ENCODE measurements around the gene PADI6.
A peak's percentile ranks its signal among the peaks of the same experiment; 100 is the strongest.
"Not testable (repeated sequence)": the region's sequence is repeated elsewhere in the genome, so short reads cannot be mapped to it uniquely, and the experiment has no call there.

PADI6 gene

GRCh38 chr1:17371896-17372295 lies at the start of gene PADI6:
TSS of gene PADI6 (plus strand) at chr1:17372196. CDS start at chr1:17372246, 50 bp downstream.
- DNase-seq, result no peak

GRCh38 chr1:17328855-17329254 lies 43.1 kb upstream of the PADI6 start:
- DNase-seq, result no peak

DNA sequence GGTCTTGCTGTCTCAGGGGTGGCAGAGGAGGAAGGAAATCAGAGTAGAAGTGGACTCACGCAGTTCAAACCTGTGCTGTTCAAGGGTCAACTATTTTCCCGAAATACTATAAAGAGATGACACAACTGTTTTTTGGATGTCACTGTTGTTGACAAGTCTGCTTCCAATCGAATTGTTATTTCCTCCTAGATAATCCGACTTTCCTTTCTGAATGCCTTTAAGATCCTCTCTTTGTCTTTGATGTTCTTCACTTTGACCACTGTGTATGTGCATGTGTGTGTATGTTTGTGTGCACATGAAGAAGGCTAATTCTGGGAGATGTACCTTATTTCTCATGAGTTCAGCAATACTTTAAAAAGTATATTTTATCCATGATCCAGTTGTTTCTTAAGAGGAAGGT lies 42.4 kb upstream of the PADI6 start:
- DNase-seq, result no peak

- DNase-seq, result no peak
Observed at GRCh38 chr1:17330856-17331255, 41.1 kb upstream of the PADI6 start.

- no peak for DNase-seq
Observed at GRCh38 chr1:17333081-17333480, 38.9 kb upstream of the PADI6 start.

GRCh38 chr1:17335821-17336710 lies 35.9 kb upstream of the PADI6 start:
- DNase-seq, result peak; percentile 31

DNA sequence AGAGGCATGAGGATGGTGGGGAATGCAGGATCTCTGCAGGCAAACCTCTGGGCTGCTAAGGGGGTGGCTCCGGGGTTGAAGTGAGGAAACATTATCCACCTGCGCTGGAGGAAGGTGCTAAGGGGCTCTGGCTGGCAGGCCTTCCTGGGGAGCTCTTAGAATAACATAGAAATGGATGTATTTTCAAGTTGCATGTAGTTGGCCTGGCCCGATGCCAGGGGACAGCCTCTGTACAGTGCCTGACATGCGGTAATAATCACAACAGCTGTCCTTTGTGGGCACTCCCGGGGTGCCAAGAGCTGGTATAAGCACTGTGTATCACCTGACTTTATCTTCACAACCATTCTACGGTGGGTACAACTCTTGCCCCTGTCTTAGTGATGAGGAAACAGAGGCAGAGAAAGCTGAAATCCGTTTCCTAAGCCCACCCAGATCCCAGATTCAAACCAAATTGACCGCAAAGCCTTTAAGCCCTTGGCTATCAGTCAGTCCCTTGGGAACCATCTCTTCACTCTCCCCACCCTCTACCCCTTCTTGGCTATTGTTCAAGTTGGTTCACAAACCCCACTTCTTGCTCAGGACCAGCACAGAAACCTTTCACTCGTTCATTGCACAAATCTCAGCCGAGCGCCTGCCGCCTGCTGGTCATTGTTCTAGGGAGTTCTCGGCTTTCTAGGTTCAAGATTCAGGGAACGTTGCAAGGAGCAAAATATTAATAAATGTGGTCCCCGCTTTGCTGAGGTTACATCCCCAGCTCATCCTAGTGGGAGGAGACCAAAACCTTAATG lies 33.1 kb upstream of the PADI6 start:
- no peak for DNase-seq

GRCh38 chr1:17339521-17339920 lies 32.5 kb upstream of the PADI6 start:
- no peak for DNase-seq

- no peak for DNase-seq
Observed at GRCh38 chr1:17340358-17340757, 31.6 kb upstream of the PADI6 start.

DNA sequence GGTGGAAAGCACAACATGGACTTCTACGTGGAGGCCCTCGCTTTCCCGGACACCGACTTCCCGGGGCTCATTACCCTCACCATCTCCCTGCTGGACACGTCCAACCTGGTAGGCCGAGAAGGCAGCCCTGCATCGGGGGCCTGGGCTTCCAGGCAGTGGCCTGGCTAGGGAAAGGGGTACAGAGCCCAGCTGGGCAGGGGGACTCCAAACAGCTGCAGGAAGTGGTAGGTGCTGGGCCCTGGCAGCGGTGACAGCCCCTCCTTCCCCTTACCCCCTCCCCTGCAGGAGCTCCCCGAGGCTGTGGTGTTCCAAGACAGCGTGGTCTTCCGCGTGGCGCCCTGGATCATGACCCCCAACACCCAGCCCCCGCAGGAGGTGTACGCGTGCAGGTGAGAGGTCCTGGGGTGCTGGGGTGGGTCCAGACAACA lies 30.0 kb upstream of the PADI6 start:
- no peak for DNase-seq

DNA sequence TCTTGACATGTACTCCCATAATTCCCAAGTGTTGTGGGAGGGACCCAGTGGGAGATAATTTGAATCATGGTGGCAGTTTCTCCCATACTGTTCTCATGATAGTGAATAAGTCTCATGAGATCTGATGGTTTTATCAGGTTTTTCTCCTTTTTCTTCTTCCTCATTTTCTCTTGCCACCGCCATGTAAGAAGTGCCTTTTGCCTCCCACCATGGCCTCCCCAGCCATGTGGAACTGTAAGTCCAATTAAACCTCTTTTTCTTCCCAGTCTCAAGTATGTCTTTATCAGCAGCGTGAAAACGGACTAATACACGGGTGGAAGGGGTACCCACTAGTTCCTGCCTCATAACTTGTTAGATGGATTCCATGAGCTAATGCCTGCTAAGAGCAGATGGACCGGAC lies 26.5 kb upstream of the PADI6 start:
- DNase-seq, result not testable (repeated sequence)

DNA sequence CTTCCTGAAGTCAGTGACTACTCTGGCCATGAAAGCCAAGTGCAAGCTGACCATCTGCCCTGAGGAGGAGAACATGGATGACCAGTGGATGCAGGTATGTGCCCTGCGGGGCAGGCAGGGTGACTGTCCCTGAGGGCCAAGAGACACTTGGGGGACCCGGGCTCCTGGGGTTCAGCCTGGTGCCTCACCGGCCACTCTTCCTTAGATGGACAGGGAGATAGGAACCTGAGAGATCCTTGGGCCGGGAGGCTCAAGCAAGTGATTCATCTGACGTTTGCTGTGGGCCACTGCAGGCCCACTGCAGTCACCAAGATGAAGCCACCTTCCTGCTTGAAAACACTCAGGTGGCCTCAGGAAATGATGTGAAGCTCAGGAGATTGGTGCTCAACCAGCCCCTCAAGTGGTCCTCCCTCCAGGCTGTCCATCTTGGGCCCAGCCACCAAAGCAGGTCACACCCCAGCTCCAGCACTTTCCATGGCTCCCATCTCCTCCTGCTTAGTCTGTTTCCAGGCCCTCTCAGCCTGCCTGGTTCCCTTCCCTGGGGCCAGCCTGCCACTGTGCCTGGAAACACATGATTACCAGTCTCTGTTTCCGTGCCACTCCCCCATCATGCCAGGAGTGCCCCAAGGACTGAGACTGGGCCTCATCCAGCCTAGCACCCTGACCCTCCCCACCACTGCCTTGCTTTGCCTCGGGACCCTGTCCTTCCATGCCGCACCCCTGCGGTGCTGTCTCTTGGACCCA lies 25.8 kb upstream of the PADI6 start:
- no peak for DNase-seq

DNA sequence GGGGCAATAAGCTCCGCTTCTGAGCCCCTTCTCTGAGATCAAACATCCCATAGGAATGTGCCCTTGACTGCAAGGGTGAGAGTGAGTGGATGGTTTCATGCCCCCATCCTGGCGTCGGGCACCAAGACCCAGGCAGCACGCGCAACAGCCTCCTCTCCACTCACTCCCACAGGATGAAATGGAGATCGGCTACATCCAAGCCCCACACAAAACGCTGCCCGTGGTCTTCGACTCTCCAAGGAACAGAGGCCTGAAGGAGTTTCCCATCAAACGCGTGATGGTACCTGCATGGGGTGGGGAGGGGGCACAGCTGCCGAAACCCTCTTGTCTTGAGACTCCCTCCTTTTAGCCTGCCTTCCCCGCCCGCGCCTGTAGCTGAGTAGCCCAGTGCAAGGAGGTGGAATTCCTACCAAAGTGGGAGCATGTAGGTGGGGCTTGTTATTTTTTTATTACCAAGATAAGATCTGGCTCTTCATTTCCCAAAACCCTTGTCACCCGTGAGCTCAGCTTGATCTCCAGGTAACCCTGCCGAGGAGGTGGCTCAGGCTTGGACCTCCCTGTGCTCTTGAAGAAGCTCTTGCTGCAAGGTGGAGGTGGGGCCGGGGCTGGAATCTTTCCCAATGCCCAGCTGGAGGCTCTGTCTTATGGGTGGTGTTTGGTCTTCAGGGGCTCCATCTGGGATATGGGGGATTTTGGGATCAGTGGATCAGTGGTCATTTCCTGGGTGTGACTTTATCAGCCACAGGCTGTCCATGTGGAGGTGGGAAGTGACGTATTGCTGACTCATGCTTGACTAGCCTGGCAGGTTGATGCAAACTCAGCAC lies 24.0 kb upstream of the PADI6 start:
- no peak for DNase-seq

GRCh38 chr1:17348593-17349234 lies 23.3 kb upstream of the PADI6 start:
- no peak for DNase-seq

GRCh38 chr1:17350083-17350482 lies 21.9 kb upstream of the PADI6 start:
- no peak for DNase-seq

DNA sequence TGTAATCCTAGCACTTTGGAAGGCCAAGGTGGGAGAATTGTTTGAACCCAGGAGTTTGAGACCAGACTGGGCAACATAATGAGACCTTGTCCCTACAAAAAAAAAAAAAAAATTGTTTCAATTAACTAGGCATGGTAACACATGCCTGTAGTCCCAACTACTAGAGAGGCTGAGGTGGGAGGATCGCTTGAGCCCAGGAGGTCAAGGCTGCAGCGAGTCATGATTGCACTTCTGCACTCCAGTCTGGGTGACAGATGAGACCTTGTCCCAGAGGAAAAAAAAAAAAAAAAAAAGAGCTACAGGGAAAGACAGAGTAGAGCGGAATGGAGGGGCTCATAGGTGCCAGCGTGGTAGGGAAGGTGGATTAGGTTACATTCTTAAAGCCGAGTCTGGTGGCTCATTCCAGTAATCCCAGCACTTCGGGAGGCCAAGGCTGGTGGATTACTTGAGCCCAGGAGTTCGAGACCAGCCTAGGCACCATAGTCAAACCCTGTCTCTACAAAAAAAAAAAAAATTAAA lies 21.0 kb upstream of the PADI6 start:
- DNase-seq, result no peak

GRCh38 chr1:17351598-17352324 lies 20.2 kb upstream of the PADI6 start:
- no peak for DNase-seq

- DNase-seq, result no peak
Observed at GRCh38 chr1:17352419-17352909, 19.5 kb upstream of the PADI6 start.

DNA sequence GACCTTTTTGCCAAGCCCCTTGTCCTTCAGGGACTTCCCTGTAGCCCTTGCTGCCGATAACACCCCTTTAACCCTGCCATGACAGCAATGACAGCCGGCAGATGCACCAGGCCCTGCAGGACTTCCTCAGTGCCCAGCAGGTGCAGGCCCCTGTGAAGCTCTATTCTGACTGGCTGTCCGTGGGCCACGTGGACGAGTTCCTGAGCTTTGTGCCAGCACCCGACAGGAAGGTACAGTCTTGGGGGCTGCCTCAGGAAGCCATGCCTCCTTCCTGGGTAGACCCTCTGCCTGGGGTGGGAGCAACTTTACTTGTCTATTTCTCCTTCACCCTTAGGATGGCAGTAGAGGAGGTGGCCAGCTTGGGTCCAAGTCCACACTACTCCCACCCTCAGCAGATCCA lies 16.1 kb upstream of the PADI6 start:
- DNase-seq, result no peak

DNA sequence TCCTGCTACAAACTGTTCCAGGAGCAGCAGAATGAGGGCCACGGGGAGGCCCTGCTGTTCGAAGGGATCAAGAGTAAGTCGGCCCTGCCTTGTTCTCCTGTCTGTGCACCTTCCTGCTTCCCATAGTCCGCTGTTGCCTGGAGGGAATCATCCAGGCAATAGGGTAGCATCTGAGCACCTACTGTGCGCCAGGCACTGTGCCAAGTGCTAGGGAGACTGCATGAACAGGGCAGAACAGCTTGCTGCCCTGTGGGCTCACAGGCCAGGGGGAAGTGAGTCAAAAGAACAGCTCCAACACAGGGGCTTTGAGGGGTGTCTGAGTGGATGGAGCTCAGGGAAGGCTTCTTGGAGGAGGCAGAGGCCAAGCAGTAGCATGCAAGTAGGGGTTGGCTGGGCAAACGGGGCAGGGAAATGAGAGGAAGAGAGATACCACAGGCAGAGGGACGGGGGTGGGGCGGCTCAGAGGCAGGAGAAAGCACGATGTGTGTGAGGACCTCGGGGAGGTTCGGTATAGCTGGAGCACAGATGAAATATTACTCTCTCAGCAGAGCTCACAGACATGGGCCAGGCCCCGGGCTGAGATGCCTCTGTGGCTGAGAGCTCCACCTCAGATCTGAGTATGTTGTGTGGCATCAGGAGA lies 15.5 kb upstream of the PADI6 start:
- DNase-seq, result no peak

Measured in CD4-positive, alpha-beta T cell treated with Interleukin-15 for 1 hour (primary cell).